ENCODE data around the gene FADS2.
A peak's percentile ranks its signal among the peaks of the same experiment; 100 is the strongest.

Gene FADS2

GRCh38 chr11:61827571-61828378 lies at the start of gene FADS2:
TSS of gene FADS2 (plus strand) at chr11:61828300. CDS start at chr11:61828391, 91 bp downstream.
- peak; percentile 54 for DNase-seq

- no peak for DNase-seq
Measured at GRCh38 chr11:61778357-61778886, 49.7 kb upstream of the FADS2 start.

- DNase-seq: no peak
Measured at GRCh38 chr11:61778920-61779650, 49.0 kb upstream of the FADS2 start.

- DNase-seq: no peak
Measured at GRCh38 chr11:61779666-61780525, 48.2 kb upstream of the FADS2 start.

GRCh38 chr11:61780581-61781162 lies 47.4 kb upstream of the FADS2 start:
- DNase-seq: no peak

- no peak for DNase-seq
Measured at GRCh38 chr11:61781585-61781984, 46.5 kb upstream of the FADS2 start.

GRCh38 chr11:61782299-61782698 lies 45.8 kb upstream of the FADS2 start:
- DNase-seq: no peak

GRCh38 chr11:61782841-61783240 lies 45.3 kb upstream of the FADS2 start:
- DNase-seq: no peak

- no peak for DNase-seq
Measured at GRCh38 chr11:61783717-61784505, 44.2 kb upstream of the FADS2 start.

- no peak for DNase-seq
Measured at GRCh38 chr11:61784506-61784805, 43.6 kb upstream of the FADS2 start.

GRCh38 chr11:61785837-61786402 lies 42.2 kb upstream of the FADS2 start:
- no peak for DNase-seq

- no peak for DNase-seq
Measured at GRCh38 chr11:61787928-61788491, 40.1 kb upstream of the FADS2 start.

GRCh38 chr11:61791737-61792309 lies 36.3 kb upstream of the FADS2 start:
- no peak for DNase-seq

- peak; percentile 81 for DNase-seq
Measured at GRCh38 chr11:61792310-61793082, 35.6 kb upstream of the FADS2 start, which contains the start of the genes FEN1 and TMEM258. TSS of gene FEN1 (plus strand) at chr11:61792911. CDS start at chr11:61795362, 2,451 bp downstream. TSS of gene TMEM258 (minus strand) at chr11:61792599. CDS start at chr11:61792558, 41 bp downstream.

- DNase-seq: no peak
Measured at GRCh38 chr11:61793083-61793828, 34.8 kb upstream of the FADS2 start.

- no peak for DNase-seq
Measured at GRCh38 chr11:61793829-61794204, 34.3 kb upstream of the FADS2 start.

- DNase-seq: no peak
Measured at GRCh38 chr11:61794579-61794978, 33.5 kb upstream of the FADS2 start.

- DNase-seq: no peak
Measured at GRCh38 chr11:61795459-61795858, 32.6 kb upstream of the FADS2 start.
